Measurements from ENCODE around the gene PPP2R1A.

DNA sequence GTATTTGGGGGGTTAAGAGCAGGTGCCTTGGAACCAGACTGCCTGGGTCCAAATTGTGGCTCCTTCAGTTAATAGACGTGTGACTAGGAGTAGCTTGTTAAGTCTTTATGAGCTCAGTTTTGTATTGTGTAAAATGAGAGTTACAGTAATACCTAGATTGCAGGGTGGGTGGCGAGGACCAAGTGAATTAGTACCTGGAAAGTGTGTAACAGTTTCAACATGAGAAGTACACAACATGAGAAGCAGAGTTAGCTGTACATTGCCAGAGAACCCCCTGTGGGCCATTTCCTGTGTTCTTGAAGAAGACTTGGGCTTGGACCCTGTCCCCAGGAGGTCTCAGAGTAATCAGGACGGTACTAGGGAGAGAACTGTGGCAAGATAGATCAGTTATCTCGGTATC, 36.8 kb downstream of the PPP2R1A start:
- TF ChIP-seq CTCF (IDR thresholded peaks at IDR 0.05) (no peak), POLR2A (IDR thresholded peaks at IDR 0.05) (no peak)

Measured in transverse colon (tissue), 3 donors.